K562 (cell line): ENCODE data around the gene HDAC6. TPM values are rescaled to one million over a fixed set of nuclear protein-coding genes. Genes with fewer than 3 reads are reported as not detected.

Source experiments
- CBFA2T3 ChIP-seq: fragments of 450-650 bp; IDR thresholded peaks from 2 replicates; pipeline ENCODE4 v1.6.1; 2017
- CREB1 ChIP-seq, 2 experiments: sonication (generic) in 1 of 2; formaldehyde crosslinking in 1 of 2; IDR thresholded peaks; 2 replicates each; pipeline versions ENCODE4 v1.6.1 to v1.8.0; 2012 to 2022; ENCODE audit warnings: inconsistent platforms in 1 of 2, mild to moderate bottlenecking in 1 of 2, missing genetic modification reagents in 1 of 2, moderate library complexity in 1 of 2
- CTBP1 ChIP-seq: fragments of 450-650 bp; IDR thresholded peaks from 2 replicates; pipeline ENCODE4 v1.6.1; 2016; ENCODE audit warnings: borderline replicate concordance
- ELF4 ChIP-seq: fragments of 450-650 bp; formaldehyde crosslinking; IDR thresholded peaks from 2 replicates; pipeline ENCODE4 v1.4.0; 2022; ENCODE audit warnings: missing genetic modification characterization
- EP400 ChIP-seq: fragments of 450-650 bp; IDR thresholded peaks from 2 replicates; pipeline ENCODE4 v1.6.1; 2017; ENCODE audit warnings: antibody characterized with exemption, mild to moderate bottlenecking, moderate library complexity
- FOXM1 ChIP-seq, 2 experiments: fragments of 450-650 bp in 1 of 2; sonication (generic) in 1 of 2; formaldehyde crosslinking in 1 of 2; IDR thresholded peaks; 2 replicates each; pipeline versions ENCODE4 v1.6.1 to v1.9.0; 2017 to 2022; ENCODE audit warnings: low read depth in 2 of 2, mild to moderate bottlenecking in 2 of 2, missing genetic modification reagents in 1 of 2, moderate library complexity in 1 of 2
- GATAD2B ChIP-seq: fragments of 450-650 bp; IDR thresholded peaks from 2 replicates; pipeline ENCODE4 v1.6.1; 2017; ENCODE audit warnings: mild to moderate bottlenecking, borderline replicate concordance
- KAT8 ChIP-seq: fragments of 450-650 bp; IDR thresholded peaks from 2 replicates; pipeline ENCODE4 v1.6.1; 2016; ENCODE audit warnings: low read depth, mild to moderate bottlenecking
- MGA ChIP-seq: fragments of 450-650 bp; IDR thresholded peaks from 2 replicates; pipeline ENCODE4 v1.6.1; 2016; ENCODE audit warnings: mild to moderate bottlenecking, moderate library complexity
- NR2C2 ChIP-seq, 2 experiments: fragments of 200-800 bp in 1 of 2; sonication (Bioruptor generic) in 1 of 2; sonication (generic) in 1 of 2; formaldehyde crosslinking in 1 of 2; IDR thresholded peaks; 2 replicates each; pipeline versions ENCODE4 v1.6.1 to v1.8.0; 2016 to 2022; ENCODE audit warnings: mild to moderate bottlenecking in 1 of 2, missing compliant biosample characterization in 1 of 2, missing genetic modification characterization in 1 of 2, missing genetic modification reagents in 1 of 2
- PTBP1 ChIP-seq: fragments of 200-400 bp; formaldehyde crosslinking; IDR thresholded peaks from 2 replicates; pipeline ENCODE4 v1.6.1; 2017; ENCODE audit warnings: low read depth, low read length
- ZNF280A ChIP-seq: fragments of 450-650 bp; IDR thresholded peaks from 2 replicates; pipeline ENCODE4 v1.6.1; 2018; ENCODE audit warnings: mild to moderate bottlenecking, low read depth; ENCODE audit not compliant: partially characterized antibody
- ZZZ3 ChIP-seq: fragments of 450-650 bp; IDR thresholded peaks from 2 replicates; pipeline ENCODE4 v1.6.1; 2016; ENCODE audit warnings: antibody characterized with exemption, mild to moderate bottlenecking, moderate library complexity
- polyA plus RNA-seq, 8 experiments: library from polyadenylated mRNA; depleted of rRNA in 4 of 8; stranded (reverse) in 5 of 8; unstranded in 3 of 8; fragments of >200 nt; fragmentation: Nextera tagmentation in 2 of 8; fragmentation: Illumina TruSeq in 1 of 8; extraction: Ambion mirVana in 2 of 8; extraction: Trizol in 1 of 8; gene quantifications; 2 replicates each; pipeline versions ENCODE4 v1.2.1 to v1.2.3, GENCODE V29; 2011 to 2014; ENCODE audit warnings: inconsistent platforms in 1 of 8, missing spikeins in 1 of 8
- total RNA-seq, 7 experiments: library from RNA; depleted of rRNA in 6 of 7; stranded (reverse); fragments of >200 nt in 6 of 7; fragmentation: Illumina TruSeq in 2 of 7; extraction: Trizol in 2 of 7; gene quantifications; 2 replicates each; pipeline versions ENCODE4 v1.2.1 to v1.2.3, GENCODE V29; 2011 to 2021; ENCODE audit warnings: low replicate concordance in 1 of 7
- TF ChIP-seq, protein P1 (sequence below): sonication (generic); formaldehyde crosslinking; IDR thresholded peaks from 2 replicates; pipeline ENCODE4 v1.8.0; 2022; ENCODE audit warnings: mild to moderate bottlenecking, missing genetic modification reagents

The HDAC6 gene
- total and polyA plus RNA-seq, 9 of the 15 experiments (the other 6 are each of a cell fraction or from before 2014, with no cell fraction given), result 29.9 to 101 (median 71.2) TPM

DNA sequence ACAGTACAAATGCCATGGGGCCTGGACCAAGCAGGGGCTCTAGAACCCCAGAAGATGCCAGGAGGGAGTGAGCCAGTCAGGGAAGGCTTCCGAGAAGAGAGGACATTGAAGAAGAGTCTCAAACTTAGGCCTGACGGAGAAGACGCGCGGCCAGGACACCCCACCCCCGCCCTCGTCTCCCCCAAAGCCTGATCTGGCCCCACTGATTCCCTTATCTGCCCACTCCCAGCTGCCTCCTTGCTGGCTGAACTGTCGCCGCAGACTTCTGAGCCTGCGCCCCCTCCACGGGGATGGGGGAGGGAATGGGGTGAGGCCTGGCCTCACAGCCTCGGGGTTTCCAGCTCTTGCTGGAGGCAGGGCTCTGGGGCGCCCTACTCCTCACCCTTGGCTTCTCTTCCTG lies 19.1 kb upstream of the HDAC6 start (continued):
- TF ChIP-seq ZNF280A (no peak), CBFA2T3 (no peak), MGA (no peak), ZZZ3 (no peak), PTBP1 (peak; percentile 77; the same call in 1 of the 2 replicates), FOXM1 (IDR thresholded peaks at IDR 0.05; ENCODE audit: low read depth) (peak; percentile 89), FOXM1 (CRISPR knock-in tag; IDR thresholded peaks at IDR 0.05; ENCODE audit: low read depth) (no peak), EP400 (no peak), ELF4 (CRISPR knock-in tag) (0 out of 2 replicates have a peak, but pooled peaks have one; percentile 27), KAT8 (no peak), GATAD2B (no peak), CTBP1 (peak; percentile 74; the same call in 1 of the 2 replicates), NR2C2 (CRISPR knock-in tag; IDR thresholded peaks at IDR 0.05) (no peak), NR2C2 (tag; IDR thresholded peaks at IDR 0.05) (peak; percentile 37; the same call in 1 of the 2 replicates), CREB1 (IDR thresholded peaks at IDR 0.05) (peak; percentile 64; the same call in 1 of the 2 replicates), CREB1 (CRISPR knock-in tag; IDR thresholded peaks at IDR 0.05) (peak; percentile 58; the same call in 1 of the 2 replicates)
- TF ChIP-seq, protein P1, sequence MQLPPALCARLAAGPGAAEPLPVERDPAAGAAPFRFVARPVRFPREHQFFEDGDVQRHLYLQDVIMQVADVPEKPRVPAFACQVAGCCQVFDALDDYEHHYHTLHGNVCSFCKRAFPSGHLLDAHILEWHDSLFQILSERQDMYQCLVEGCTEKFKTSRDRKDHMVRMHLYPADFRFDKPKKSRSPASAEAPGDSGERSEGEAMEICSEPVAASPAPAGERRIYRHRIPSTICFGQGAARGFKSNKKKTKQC (CRISPR knock-in tag), result no peak
